Measurements from ENCODE around the gene MXI1. TPM values are rescaled to one million over a fixed set of nuclear protein-coding genes. Genes with fewer than 3 reads are reported as not detected.

MXI1 gene
- total RNA-seq, 1 experiment from 2014 or later = 16.6 TPM

DNA sequence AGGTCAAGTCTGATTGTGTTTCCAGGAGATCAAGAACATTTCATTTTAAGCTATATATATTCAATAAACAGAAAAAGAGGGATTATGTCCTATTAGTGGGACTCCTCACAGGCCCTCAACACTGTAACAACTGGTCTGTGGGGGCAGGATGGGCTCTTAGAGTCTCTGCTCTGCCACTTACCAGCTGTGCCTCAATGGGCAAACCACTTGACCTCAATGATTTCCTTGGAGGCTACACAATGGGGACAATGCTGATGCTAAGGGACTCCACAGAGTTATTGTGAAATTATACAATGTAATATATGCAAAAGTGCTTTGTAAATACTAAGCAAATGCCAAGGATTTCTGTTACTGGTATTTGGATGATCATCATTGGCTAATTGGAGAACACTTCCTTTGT is 33.2 kb upstream of the MXI1 start:
- ChIA-PET POLR2A (no interaction called here), CTCF (interaction anchor here (2.2 kb wide), 1 partner anchor 32 kb away, joined by 10 read pairs; no protein-coding TSS in a partner anchor)
- H3K27me3 Mint-ChIP-seq (ENCODE audit: low read depth) = peaks cover 97% of the 10 kb centered on the region
- TF ChIP-seq, protein P1, sequence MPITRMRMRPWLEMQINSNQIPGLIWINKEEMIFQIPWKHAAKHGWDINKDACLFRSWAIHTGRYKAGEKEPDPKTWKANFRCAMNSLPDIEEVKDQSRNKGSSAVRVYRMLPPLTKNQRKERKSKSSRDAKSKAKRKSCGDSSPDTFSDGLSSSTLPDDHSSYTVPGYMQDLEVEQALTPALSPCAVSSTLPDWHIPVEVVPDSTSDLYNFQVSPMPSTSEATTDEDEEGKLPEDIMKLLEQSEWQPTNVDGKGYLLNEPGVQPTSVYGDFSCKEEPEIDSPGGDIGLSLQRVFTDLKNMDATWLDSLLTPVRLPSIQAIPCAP (CRISPR knock-in tag; IDR thresholded peaks at IDR 0.05) = no peak
- TF ChIP-seq ETV6 (CRISPR knock-in tag; IDR thresholded peaks at IDR 0.05) (0 out of 2 replicates have a peak, but pooled peaks have one; percentile 20), ATF1 (CRISPR knock-in tag; IDR thresholded peaks at IDR 0.05) (no peak)
- H3K9me3 Mint-ChIP-seq = no peaks in the 10 kb centered on the region
- H3K36me3 Mint-ChIP-seq = no peaks in the 10 kb centered on the region; the same call in 1 of the 2 replicates
- H3K4me3 Mint-ChIP-seq = no peak overlapping the region
- DNase-seq (ENCODE audit: low spot score) = no peak
- no peak overlapping the region for H3K27ac Mint-ChIP-seq
- H3K4me1 Mint-ChIP-seq = peaks cover 48% of the 10 kb centered on the region
- 0 out of 2 replicates have a peak, but pooled peaks have one; percentile 7 for ATAC-seq

DNA sequence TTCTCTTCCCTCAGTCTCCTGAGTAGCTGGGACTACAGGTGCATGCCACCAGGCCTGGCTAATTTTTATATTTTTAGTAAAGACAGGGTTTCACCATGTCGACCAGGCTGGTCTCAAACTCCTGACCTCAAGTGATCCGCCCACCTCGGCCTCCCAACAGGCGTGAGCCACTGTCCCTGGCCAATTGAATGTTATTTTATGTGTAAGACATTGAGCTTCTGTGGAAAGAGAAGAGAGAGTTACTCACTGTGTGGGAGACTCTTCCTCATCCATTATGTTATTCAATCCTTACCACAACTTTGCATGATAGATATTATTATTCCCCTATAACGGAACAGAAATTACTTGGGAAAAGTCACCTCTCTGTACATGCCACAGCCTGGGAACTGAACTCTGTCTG is 32.6 kb upstream of the MXI1 start:
- no peak for ATAC-seq
- H3K27me3 Mint-ChIP-seq (ENCODE audit: low read depth) = peaks cover 96% of the 10 kb centered on the region

GRCh38 chr10:110175406-110175805 is 32.0 kb upstream of the MXI1 start:
- no peaks in the 10 kb centered on the region for H3K9me3 Mint-ChIP-seq
- ATAC-seq (no peak), DNase-seq (ENCODE audit: low spot score) (no peak)
- POLR2A ChIA-PET = no interaction called here
- H3K27ac Mint-ChIP-seq = no peak overlapping the region
- peaks cover 38% of the 10 kb centered on the region for H3K4me1 Mint-ChIP-seq
- CTCF ChIA-PET = interaction anchor here (0.7 to 2.2 kb wide), 2 partner anchors 31 to 197 kb away, joined by 3 to 10 read pairs; no protein-coding TSS in a partner anchor
- peaks cover 90% of the 10 kb centered on the region for H3K27me3 Mint-ChIP-seq (ENCODE audit: low read depth)
- no peak overlapping the region for H3K4me3 Mint-ChIP-seq
- no peaks in the 10 kb centered on the region; the same call in 1 of the 2 replicates for H3K36me3 Mint-ChIP-seq
- TF ChIP-seq RELA (CRISPR knock-in tag; IDR thresholded peaks at IDR 0.05; ENCODE audit: borderline replicate concordance) = no peak
- TF ChIP-seq ARID4B (CRISPR knock-in tag; IDR thresholded peaks at IDR 0.05; ENCODE audit: borderline replicate concordance) = no peak
- no peak for TF ChIP-seq SOX15 (CRISPR knock-in tag; IDR thresholded peaks at IDR 0.05)
- TF ChIP-seq FOXJ3 (CRISPR knock-in tag; IDR thresholded peaks at IDR 0.05; ENCODE audit: borderline replicate concordance) = no peak
- TF ChIP-seq CBFB (CRISPR knock-in tag; IDR thresholded peaks at IDR 0.05; ENCODE audit: low read depth) = no peak
- TF ChIP-seq, protein P2, sequence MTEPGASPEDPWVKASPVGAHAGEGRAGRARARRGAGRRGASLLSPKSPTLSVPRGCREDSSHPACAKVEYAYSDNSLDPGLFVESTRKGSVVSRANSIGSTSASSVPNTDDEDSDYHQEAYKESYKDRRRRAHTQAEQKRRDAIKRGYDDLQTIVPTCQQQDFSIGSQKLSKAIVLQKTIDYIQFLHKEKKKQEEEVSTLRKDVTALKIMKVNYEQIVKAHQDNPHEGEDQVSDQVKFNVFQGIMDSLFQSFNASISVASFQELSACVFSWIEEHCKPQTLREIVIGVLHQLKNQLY (CRISPR knock-in tag; IDR thresholded peaks at IDR 0.05) = no peak
- TF ChIP-seq, protein P3, sequence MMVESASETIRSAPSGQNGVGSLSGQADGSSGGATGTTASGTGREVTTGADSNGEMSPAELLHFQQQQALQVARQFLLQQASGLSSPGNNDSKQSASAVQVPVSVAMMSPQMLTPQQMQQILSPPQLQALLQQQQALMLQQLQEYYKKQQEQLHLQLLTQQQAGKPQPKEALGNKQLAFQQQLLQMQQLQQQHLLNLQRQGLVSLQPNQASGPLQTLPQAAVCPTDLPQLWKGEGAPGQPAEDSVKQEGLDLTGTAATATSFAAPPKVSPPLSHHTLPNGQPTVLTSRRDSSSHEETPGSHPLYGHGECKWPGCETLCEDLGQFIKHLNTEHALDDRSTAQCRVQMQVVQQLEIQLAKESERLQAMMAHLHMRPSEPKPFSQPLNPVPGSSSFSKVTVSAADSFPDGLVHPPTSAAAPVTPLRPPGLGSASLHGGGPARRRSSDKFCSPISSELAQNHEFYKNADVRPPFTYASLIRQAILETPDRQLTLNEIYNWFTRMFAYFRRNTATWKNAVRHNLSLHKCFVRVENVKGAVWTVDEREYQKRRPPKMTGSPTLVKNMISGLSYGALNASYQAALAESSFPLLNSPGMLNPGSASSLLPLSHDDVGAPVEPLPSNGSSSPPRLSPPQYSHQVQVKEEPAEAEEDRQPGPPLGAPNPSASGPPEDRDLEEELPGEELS (CRISPR knock-in tag; IDR thresholded peaks at IDR 0.05) = no peak
- no peak for TF ChIP-seq SP1 (CRISPR knock-in tag; conservative IDR thresholded peaks at IDR 0.05)
- TF ChIP-seq, protein P4, sequence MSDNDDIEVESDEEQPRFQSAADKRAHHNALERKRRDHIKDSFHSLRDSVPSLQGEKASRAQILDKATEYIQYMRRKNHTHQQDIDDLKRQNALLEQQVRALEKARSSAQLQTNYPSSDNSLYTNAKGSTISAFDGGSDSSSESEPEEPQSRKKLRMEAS (CRISPR knock-in tag; IDR thresholded peaks at IDR 0.05) = no peak
- no peak for TF ChIP-seq GRHL2 (CRISPR knock-in tag; IDR thresholded peaks at IDR 0.05; ENCODE audit: insufficient replicate concordance, severe bottlenecking)
- no peak for TF ChIP-seq SMAD4 (CRISPR knock-in tag; IDR thresholded peaks at IDR 0.05)
- no peak for TF ChIP-seq PRRX2 (CRISPR knock-in tag; IDR thresholded peaks at IDR 0.05)
- TF ChIP-seq SMAD3 (CRISPR knock-in tag; IDR thresholded peaks at IDR 0.05; ENCODE audit: borderline replicate concordance) = no peak
- TF ChIP-seq NR1H2 (CRISPR knock-in tag; IDR thresholded peaks at IDR 0.05) = no peak
- TF ChIP-seq FOXK1 (CRISPR knock-in tag; IDR thresholded peaks at IDR 0.05) = no peak
- TF ChIP-seq MXD4 (CRISPR knock-in tag; IDR thresholded peaks at IDR 0.05; ENCODE audit: borderline replicate concordance) = no peak
- no peak for TF ChIP-seq AFF4 (CRISPR knock-in tag; IDR thresholded peaks at IDR 0.05; ENCODE audit: borderline replicate concordance)

More for the DNA sequence above, 32.6 kb upstream of the MXI1 start:
- ChIA-PET CTCF (interaction anchor here (0.5 to 2.2 kb wide), 2 partner anchors 32 to 33 kb away, joined by 3 to 10 read pairs; no protein-coding TSS in a partner anchor), POLR2A (no interaction called here)
- H3K4me1 Mint-ChIP-seq = peaks cover 42% of the 10 kb centered on the region
- H3K27ac Mint-ChIP-seq = no peak overlapping the region
- H3K4me3 Mint-ChIP-seq = no peak overlapping the region
- H3K36me3 Mint-ChIP-seq = no peaks in the 10 kb centered on the region; the same call in 1 of the 2 replicates
- no peak for DNase-seq (ENCODE audit: low spot score)
- TF ChIP-seq MYBL2 (CRISPR knock-in tag; IDR thresholded peaks at IDR 0.05) = no peak
- no peaks in the 10 kb centered on the region for H3K9me3 Mint-ChIP-seq

Measured in WTC11 (cell line).